Measurements from ENCODE around the gene CAMK1D. TPM values are rescaled to one million over a fixed set of nuclear protein-coding genes. Genes with fewer than 3 reads are reported as not detected.

Gene CAMK1D
- total and polyA plus RNA-seq, 2 of the 4 experiments (the other 2 are of a cell fraction): 5.0 to 5.3 TPM

DNA sequence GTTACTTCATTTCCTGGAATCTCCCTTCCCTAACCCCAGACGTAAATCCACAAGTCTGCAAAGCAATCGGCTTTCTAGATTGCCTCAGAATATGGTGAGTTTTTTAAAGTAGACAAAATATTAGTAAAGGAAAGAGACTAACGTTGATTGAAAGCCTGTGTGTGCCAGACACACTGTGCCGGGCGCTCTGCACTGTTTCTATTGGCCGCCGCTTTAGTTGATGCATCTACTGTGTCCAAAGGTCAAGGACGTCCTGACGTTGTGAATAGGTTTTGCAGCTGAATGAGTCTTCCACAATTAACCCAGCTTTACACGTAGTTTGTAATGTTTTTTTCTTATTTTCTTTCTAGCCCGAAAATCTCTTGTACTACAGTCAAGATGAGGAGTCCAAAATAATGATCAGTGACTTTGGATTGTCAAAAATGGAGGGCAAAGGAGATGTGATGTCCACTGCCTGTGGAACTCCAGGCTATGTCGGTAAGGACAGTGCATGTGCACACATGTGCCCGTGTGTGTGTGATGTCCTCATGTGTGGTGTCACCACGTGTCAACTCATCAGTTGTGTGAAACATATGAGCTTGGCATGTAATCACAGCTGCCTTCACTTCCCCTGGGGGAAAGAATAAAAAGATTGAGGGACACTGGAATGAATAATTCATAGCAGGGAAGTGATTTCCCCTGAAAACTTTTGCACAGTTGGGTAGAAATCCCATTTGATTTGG, 420.1 kb downstream of the CAMK1D start:
- BruUV-seq (replicated peaks): no TSS peak
- no peak overlapping the region for H2AFZ ChIP-seq (replicated peaks; ENCODE audit: low read length, poor library complexity)
- H3K36me3 ChIP-seq (ENCODE audit: control insufficient read depth, insufficient read depth, low read length): no peaks in the 10 kb centered on the region
- H4K5ac ChIP-seq (ENCODE audit: low read depth, low read length): no peak overlapping the region
- peaks cover 9% of the 10 kb centered on the region; the same call in 1 of the 2 replicates for H3K9me1 ChIP-seq (ENCODE audit: insufficient read depth, low read length)
- no peak overlapping the region for H2AK9ac ChIP-seq (replicated peaks; ENCODE audit: low read depth, low read length, poor library complexity)
- H3K9ac ChIP-seq (ENCODE audit: low read depth, low read length): no peak overlapping the region
- peak overlapping the region; percentile 62; the same call in 1 of the 2 replicates for H2AK5ac ChIP-seq (ENCODE audit: low read depth, low read length)
- H2BK20ac ChIP-seq (ENCODE audit: low read depth, low read length): no peak overlapping the region
- intact Hi-C loops (cut with micrococcal nuclease): no loop called here
- no peak overlapping the region for H4K91ac ChIP-seq (ENCODE audit: insufficient read depth, low read depth, low read length)
- no peak overlapping the region; the same call in 1 of the 2 replicates for H3K4ac ChIP-seq (ENCODE audit: low read depth, low read length)
- in situ Hi-C loops (cut with MboI; ENCODE audit: low sequenced_read_pairs): no loop called here
- no peak overlapping the region; the same call in 1 of the 2 replicates for H3K56ac ChIP-seq (ENCODE audit: extremely low read depth, insufficient read depth, low read length)
- 100% methylated on average over 1 of the region's 14 CpGs; no CpG with 5 or more reads in 1 of the 2 experiments for WGBS, 2 experiments (ENCODE audit: extremely low coverage in 2 of 2, insufficient read length in 1 of 2)
- no peaks in the 10 kb centered on the region for H4K20me1 ChIP-seq (ENCODE audit: insufficient read depth, low read length)
- H3K27ac ChIP-seq (ENCODE audit: insufficient read depth, low read length): no peak overlapping the region
- no peak overlapping the region for H3K23ac ChIP-seq (ENCODE audit: low read depth, low read length)
- no peaks in the 10 kb centered on the region for H3K79me1 ChIP-seq (ENCODE audit: low read depth in 1 of 2, low read length in 2 of 2)
- peaks cover 7% of the 10 kb centered on the region for H3K4me1 ChIP-seq (ENCODE audit: control insufficient read depth, insufficient read depth, low read length)
- dilution Hi-C loops (cut with HindIII; ENCODE audit: low sequenced_read_pairs, unreplicated experiment): no loop called here
- H3K9me3 ChIP-seq (ENCODE audit: control insufficient read depth, insufficient read depth, low read length): no peaks in the 10 kb centered on the region
- H3K4me3 ChIP-seq (ENCODE audit: insufficient read depth, low read depth, low read length): no peak overlapping the region
- H3K14ac ChIP-seq (replicated peaks; ENCODE audit: low read depth, low read length): no peak overlapping the region
- ATAC-seq (ENCODE audit: low read depth) (no peak), DNase-seq (no peak)
- H2BK15ac ChIP-seq (ENCODE audit: low read depth, low read length): no peak overlapping the region
- no peak overlapping the region for H4K8ac ChIP-seq (ENCODE audit: low read depth in 2 of 2, low read length in 2 of 2)
- H2BK120ac ChIP-seq (ENCODE audit: low read depth, low read length): no peak overlapping the region
- H2BK5ac ChIP-seq (ENCODE audit: low read depth, low read length, poor library complexity, severe bottlenecking): no peak overlapping the region
- ChIA-PET POLR2A (ENCODE audit: unreplicated experiment) (no interaction called here), CTCF (interaction anchor here (1.3 kb wide), 1 partner anchor 13 kb away, joined by 3 read pairs; no protein-coding TSS in a partner anchor)
- H3K18ac ChIP-seq (ENCODE audit: low read depth, low read length): no peak overlapping the region
- H3K27me3 ChIP-seq (ENCODE audit: control insufficient read depth, insufficient read depth, low read length): no peaks in the 10 kb centered on the region
- TF ChIP-seq, protein P1, sequence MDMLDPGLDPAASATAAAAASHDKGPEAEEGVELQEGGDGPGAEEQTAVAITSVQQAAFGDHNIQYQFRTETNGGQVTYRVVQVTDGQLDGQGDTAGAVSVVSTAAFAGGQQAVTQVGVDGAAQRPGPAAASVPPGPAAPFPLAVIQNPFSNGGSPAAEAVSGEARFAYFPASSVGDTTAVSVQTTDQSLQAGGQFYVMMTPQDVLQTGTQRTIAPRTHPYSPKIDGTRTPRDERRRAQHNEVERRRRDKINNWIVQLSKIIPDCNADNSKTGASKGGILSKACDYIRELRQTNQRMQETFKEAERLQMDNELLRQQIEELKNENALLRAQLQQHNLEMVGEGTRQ (IDR thresholded peaks at IDR 0.05; ENCODE audit: low read depth, low read length): no peak
- TF ChIP-seq FOS (IDR thresholded peaks at IDR 0.05; ENCODE audit: low read depth, low read length): no peak
- no peak for TF ChIP-seq MXI1 (IDR thresholded peaks at IDR 0.05; ENCODE audit: borderline replicate concordance, low read depth, low read length)
- TF ChIP-seq SMC3 (IDR thresholded peaks at IDR 0.05; ENCODE audit: low read depth, low read length): no peak
- TF ChIP-seq, protein P2, sequence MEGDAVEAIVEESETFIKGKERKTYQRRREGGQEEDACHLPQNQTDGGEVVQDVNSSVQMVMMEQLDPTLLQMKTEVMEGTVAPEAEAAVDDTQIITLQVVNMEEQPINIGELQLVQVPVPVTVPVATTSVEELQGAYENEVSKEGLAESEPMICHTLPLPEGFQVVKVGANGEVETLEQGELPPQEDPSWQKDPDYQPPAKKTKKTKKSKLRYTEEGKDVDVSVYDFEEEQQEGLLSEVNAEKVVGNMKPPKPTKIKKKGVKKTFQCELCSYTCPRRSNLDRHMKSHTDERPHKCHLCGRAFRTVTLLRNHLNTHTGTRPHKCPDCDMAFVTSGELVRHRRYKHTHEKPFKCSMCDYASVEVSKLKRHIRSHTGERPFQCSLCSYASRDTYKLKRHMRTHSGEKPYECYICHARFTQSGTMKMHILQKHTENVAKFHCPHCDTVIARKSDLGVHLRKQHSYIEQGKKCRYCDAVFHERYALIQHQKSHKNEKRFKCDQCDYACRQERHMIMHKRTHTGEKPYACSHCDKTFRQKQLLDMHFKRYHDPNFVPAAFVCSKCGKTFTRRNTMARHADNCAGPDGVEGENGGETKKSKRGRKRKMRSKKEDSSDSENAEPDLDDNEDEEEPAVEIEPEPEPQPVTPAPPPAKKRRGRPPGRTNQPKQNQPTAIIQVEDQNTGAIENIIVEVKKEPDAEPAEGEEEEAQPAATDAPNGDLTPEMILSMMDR (conservative IDR thresholded peaks at IDR 0.05; ENCODE audit: low read depth, low read length): no peak
- no peak for TF ChIP-seq CEBPB (IDR thresholded peaks at IDR 0.05; ENCODE audit: low read depth, low read length)
- no peak for TF ChIP-seq CHD1 (IDR thresholded peaks at IDR 0.05; ENCODE audit: low read depth, low read length)
- no peak for TF ChIP-seq POLR2A (IDR thresholded peaks at IDR 0.05; ENCODE audit: low read depth, low read length)
- no peak for TF ChIP-seq RCOR1 (IDR thresholded peaks at IDR 0.05; ENCODE audit: insufficient replicate concordance, low read length)
- no peak for TF ChIP-seq NFE2L2 (IDR thresholded peaks at IDR 0.05; ENCODE audit: low read depth, low read length)
- no peak for TF ChIP-seq MAFK (IDR thresholded peaks at IDR 0.05; ENCODE audit: low read depth, low read length)
- TF ChIP-seq, protein P3, sequence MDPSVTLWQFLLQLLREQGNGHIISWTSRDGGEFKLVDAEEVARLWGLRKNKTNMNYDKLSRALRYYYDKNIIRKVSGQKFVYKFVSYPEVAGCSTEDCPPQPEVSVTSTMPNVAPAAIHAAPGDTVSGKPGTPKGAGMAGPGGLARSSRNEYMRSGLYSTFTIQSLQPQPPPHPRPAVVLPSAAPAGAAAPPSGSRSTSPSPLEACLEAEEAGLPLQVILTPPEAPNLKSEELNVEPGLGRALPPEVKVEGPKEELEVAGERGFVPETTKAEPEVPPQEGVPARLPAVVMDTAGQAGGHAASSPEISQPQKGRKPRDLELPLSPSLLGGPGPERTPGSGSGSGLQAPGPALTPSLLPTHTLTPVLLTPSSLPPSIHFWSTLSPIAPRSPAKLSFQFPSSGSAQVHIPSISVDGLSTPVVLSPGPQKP (IDR thresholded peaks at IDR 0.05; ENCODE audit: borderline replicate concordance, low read depth, low read length): no peak
- H3K4me2 ChIP-seq (ENCODE audit: low read depth, low read length): no peak overlapping the region

Data from IMR-90 (cell line).